Retina (tissue), 1 donor: Measurements from ENCODE around the gene CBARP.
"Not testable (repeated sequence)": the region's sequence is repeated elsewhere in the genome, so short reads cannot be mapped to it uniquely, and the experiment has no call there.

Experiments
- DNase-seq: peaks from one replicate; pipeline ENCODE4 v3.0.0-alpha.2; 2016

Gene CBARP

GRCh38 chr19:1225440-1226226, 12.2 kb downstream of the CBARP start:
- DNase-seq = no peak

- no peak for DNase-seq
Measured at GRCh38 chr19:1224847-1225246, 13.0 kb downstream of the CBARP start.

GRCh38 chr19:1224047-1224825, 13.6 kb downstream of the CBARP start:
- DNase-seq = no peak

GRCh38 chr19:1223018-1223855, 14.6 kb downstream of the CBARP start:
- no peak for DNase-seq

- no peak for DNase-seq
Measured at GRCh38 chr19:1222394-1222793, 15.4 kb downstream of the CBARP start.

- no peak for DNase-seq
Measured at GRCh38 chr19:1221904-1222255, 15.9 kb downstream of the CBARP start.

- DNase-seq = peak; percentile 73
Measured at GRCh38 chr19:1220976-1221903, 16.6 kb downstream of the CBARP start.

GRCh38 chr19:1220477-1220930, 17.3 kb downstream of the CBARP start:
- no peak for DNase-seq

- DNase-seq = no peak
Measured at GRCh38 chr19:1219786-1220476, 17.9 kb downstream of the CBARP start.

GRCh38 chr19:1218751-1219567, 18.8 kb downstream of the CBARP start:
- DNase-seq = no peak

GRCh38 chr19:1217366-1217765, 20.4 kb downstream of the CBARP start:
- no peak for DNase-seq

- DNase-seq = no peak
Measured at GRCh38 chr19:1216756-1217155, 21.0 kb downstream of the CBARP start.

- peak; percentile 37 for DNase-seq
Measured at GRCh38 chr19:1214862-1215731, 22.7 kb downstream of the CBARP start.

GRCh38 chr19:1214299-1214861, 23.4 kb downstream of the CBARP start:
- no peak for DNase-seq

- DNase-seq = no peak
Measured at GRCh38 chr19:1213391-1214286, 24.2 kb downstream of the CBARP start.

- no peak for DNase-seq
Measured at GRCh38 chr19:1211494-1212234, 26.1 kb downstream of the CBARP start.

- DNase-seq = no peak
Measured at GRCh38 chr19:1210227-1210538, 27.6 kb downstream of the CBARP start.

GRCh38 chr19:1208830-1209229, 29.0 kb downstream of the CBARP start:
- DNase-seq = not testable (repeated sequence)
